ENCODE measurements around the gene PIAS1.

The PIAS1 gene

GRCh38 chr15:68124700-68125099 lies 70.6 kb downstream of the PIAS1 start:
- no peak for DNase-seq (ENCODE audit: low read depth in 2 of 2)
- no peak for TF ChIP-seq CTCF (IDR thresholded peaks at IDR 0.05; ENCODE audit: low read depth, low read length)
- H3K4me3 ChIP-seq (replicated peaks in 1 of 2; ENCODE audit: low read depth in 2 of 2, low read length in 2 of 2), result no peak overlapping the region

GRCh38 chr15:68126396-68126795 lies 72.3 kb downstream of the PIAS1 start:
- DNase-seq (ENCODE audit: low read depth in 2 of 2), result peak in 1 of 2 donors; percentile 29
- no peak for TF ChIP-seq CTCF (IDR thresholded peaks at IDR 0.05; ENCODE audit: low read depth, low read length)
- no peak overlapping the region for H3K4me3 ChIP-seq (replicated peaks in 1 of 2; ENCODE audit: low read depth in 2 of 2, low read length in 2 of 2)

GRCh38 chr15:68129072-68129471 lies 75.0 kb downstream of the PIAS1 start:
- no peak overlapping the region for H3K4me3 ChIP-seq (replicated peaks in 1 of 2; ENCODE audit: low read depth in 2 of 2, low read length in 2 of 2)
- DNase-seq (ENCODE audit: low read depth in 2 of 2), result no peak
- TF ChIP-seq CTCF (IDR thresholded peaks at IDR 0.05; ENCODE audit: low read depth, low read length), result no peak

- no peak overlapping the region for H3K4me3 ChIP-seq (replicated peaks in 1 of 2; ENCODE audit: low read depth in 2 of 2, low read length in 2 of 2)
- DNase-seq (ENCODE audit: low read depth in 2 of 2), result no peak
- TF ChIP-seq CTCF (IDR thresholded peaks at IDR 0.05; ENCODE audit: low read depth, low read length), result no peak
Observed at GRCh38 chr15:68130851-68131250, 76.7 kb downstream of the PIAS1 start.

GRCh38 chr15:68137096-68137495 lies 83.0 kb downstream of the PIAS1 start:
- no peak overlapping the region for H3K4me3 ChIP-seq (replicated peaks in 1 of 2; ENCODE audit: low read depth in 2 of 2, low read length in 2 of 2)
- no peak for TF ChIP-seq CTCF (IDR thresholded peaks at IDR 0.05; ENCODE audit: low read depth, low read length)
- DNase-seq (ENCODE audit: low read depth in 2 of 2), result no peak

GRCh38 chr15:68143129-68143528 lies 89.0 kb downstream of the PIAS1 start:
- H3K4me3 ChIP-seq (replicated peaks in 1 of 2; ENCODE audit: low read depth in 2 of 2, low read length in 2 of 2), result no peak overlapping the region
- DNase-seq (ENCODE audit: low read depth in 2 of 2), result no peak
- no peak for TF ChIP-seq CTCF (IDR thresholded peaks at IDR 0.05; ENCODE audit: low read depth, low read length)

- H3K4me3 ChIP-seq (replicated peaks in 1 of 2; ENCODE audit: low read depth in 2 of 2, low read length in 2 of 2), result no peak overlapping the region
- TF ChIP-seq CTCF (IDR thresholded peaks at IDR 0.05; ENCODE audit: low read depth, low read length), result no peak
- no peak for DNase-seq (ENCODE audit: low read depth in 2 of 2)
Observed at GRCh38 chr15:68143785-68144184, 89.7 kb downstream of the PIAS1 start.
